NB4 (cell line): ENCODE measurements around the gene CBX1.
"Not testable (repeated sequence)": the region's sequence is repeated elsewhere in the genome, so short reads cannot be mapped to it uniquely, and the experiment has no call there.

ENCODE experiments used
- DNase-seq: peaks from one replicate; pipeline ENCODE4 v3.0.0; 2010; ENCODE audit warnings: low read depth
- H3K4me3 ChIP-seq: one replicate; pipeline ENCODE4 v1.5.1; 2011; ENCODE audit warnings: mild to moderate bottlenecking, low read depth, low read length, moderate library complexity
- CTCF ChIP-seq: IDR thresholded peaks from one replicate; pipeline ENCODE4 v1.5.1; 2012; ENCODE audit warnings: low read depth, low read length
- MAX ChIP-seq: IDR thresholded peaks from 2 replicates; pipeline ENCODE4 v1.6.1; 2011; ENCODE audit warnings: low read depth, low read length
- MYC ChIP-seq: IDR thresholded peaks from 2 replicates; pipeline ENCODE4 v1.6.1; 2011; ENCODE audit warnings: low read depth, low read length
- POLR2A ChIP-seq: IDR thresholded peaks from 2 replicates; pipeline ENCODE4 v1.6.1; 2011; ENCODE audit warnings: mild to moderate bottlenecking; ENCODE audit not compliant: insufficient read length; ENCODE audit errors: extremely low read depth

CBX1 gene

GRCh38 chr17:48037838-48038323, 63.4 kb downstream of the CBX1 start:
- H3K4me3 ChIP-seq, result no peak overlapping the region
- no peak for TF ChIP-seq MAX
- no peak for TF ChIP-seq CTCF
- TF ChIP-seq POLR2A, result no peak
- TF ChIP-seq MYC, result no peak
- no peak for DNase-seq

- TF ChIP-seq MAX, result no peak
- TF ChIP-seq MYC, result no peak
- no peak for TF ChIP-seq CTCF
- TF ChIP-seq POLR2A, result no peak
- DNase-seq, result no peak
- no peak within 1 kb of the TSS for H3K4me3 ChIP-seq
These were observed 64.0 kb downstream of the CBX1 start, which contains the start of gene COPZ2 for GRCh38 chr17:48037036-48037837. COPZ2 (minus strand) TSS chr17:48037797; CDS start chr17:48037777, 20 bp downstream.

- TF ChIP-seq MYC, result no peak
- no peak for TF ChIP-seq MAX
- no peak for TF ChIP-seq POLR2A
- no peak for TF ChIP-seq CTCF
- DNase-seq, result no peak
- no peak overlapping the region for H3K4me3 ChIP-seq
These were observed 64.6 kb downstream of the CBX1 start for GRCh38 chr17:48036693-48037035.

- DNase-seq, H3K4me3 ChIP-seq: not testable (repeated sequence)
These were observed 66.5 kb downstream of the CBX1 start for GRCh38 chr17:48034734-48035133.

GRCh38 chr17:48031966-48032365, 69.3 kb downstream of the CBX1 start:
- TF ChIP-seq POLR2A (no peak), MYC (no peak)
- DNase-seq, result no peak
- H3K4me3 ChIP-seq, result no peak overlapping the region

GRCh38 chr17:48030531-48030930, 70.7 kb downstream of the CBX1 start:
- H3K4me3 ChIP-seq, result no peak overlapping the region
- TF ChIP-seq MYC (no peak), MAX (no peak), CTCF (no peak), POLR2A (no peak)

GRCh38 chr17:48028736-48029135, 72.5 kb downstream of the CBX1 start:
- TF ChIP-seq CTCF (no peak), MYC (no peak), MAX (no peak), POLR2A (no peak)
- DNase-seq, result no peak
- no peak overlapping the region for H3K4me3 ChIP-seq

More at GRCh38 chr17:48030531-48030930, 70.7 kb downstream of the CBX1 start:
- DNase-seq, result no peak
